Right ventricle myocardium superior (tissue), 1 donor: ENCODE data around the gene CCNDBP1. TPM values are rescaled to one million over a fixed set of nuclear protein-coding genes. Genes with fewer than 3 reads are reported as not detected.
A peak's percentile ranks its signal among the peaks of the same experiment; 100 is the strongest.
"Not testable (repeated sequence)": the region's sequence is repeated elsewhere in the genome, so short reads cannot be mapped to it uniquely, and the experiment has no call there.

ENCODE experiments used
- ATAC-seq: fragments of 200-7000 bp; cut with Tn5 transposase; one replicate; pipeline ENCODE4 v1.9.1; 2020; ENCODE audit warnings: mild to moderate bottlenecking; ENCODE audit not compliant: poor library complexity
- DNase-seq: peaks from one replicate; pipeline ENCODE4 v3.0.0-alpha.2; 2020
- intact Hi-C: fragments of 100-400 bp; cut with DNase I; formaldehyde crosslinking; loops from one replicate; pipeline ENCODE4 v1.11.2; 2022
- total RNA-seq: library from RNA; stranded (reverse); fragmentation: NEBNext Ultra II Directional; extraction: Animal tissue kit (Norgen Biotek cat#: 25700); gene quantifications from one replicate; pipeline ENCODE4 v1.2.1, GENCODE V29; 2021
- donor health status: DM: no; HTN: yes; CAD: no; lungs with severe emphysema.

The CCNDBP1 gene
- total RNA-seq, 1 donor from 2014 or later = 47.7 TPM

DNA sequence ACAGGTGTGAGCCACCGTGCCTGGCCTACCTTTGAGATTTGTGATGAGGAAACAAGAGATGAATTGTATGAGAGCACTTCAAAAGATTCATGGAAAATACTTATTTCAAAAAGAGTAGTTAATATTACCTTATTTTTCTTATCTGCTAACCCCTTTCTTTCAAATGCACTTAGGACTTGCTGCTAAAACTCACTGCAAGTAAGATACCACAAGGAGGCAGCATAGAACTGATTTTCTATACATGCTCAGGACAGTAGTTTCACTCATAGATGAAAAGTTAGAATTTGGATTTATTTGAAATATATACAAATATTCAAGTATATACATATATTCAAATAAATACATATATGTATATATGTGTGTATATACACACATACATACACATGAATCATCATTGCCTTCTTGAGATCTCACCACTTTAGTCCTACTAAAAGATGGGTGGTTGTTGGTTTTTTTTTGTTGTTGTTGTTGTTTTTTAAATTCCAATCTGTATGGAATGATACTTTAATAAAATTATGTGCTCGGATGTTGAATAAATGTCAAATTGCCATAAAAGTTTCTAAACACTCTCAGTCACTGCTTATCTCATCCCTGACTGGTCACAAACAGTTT is 2.4 kb downstream of the CCNDBP1 start:
- DNase-seq = no peak
- no peak for ATAC-seq
- intact Hi-C loops = no loop called here

DNA sequence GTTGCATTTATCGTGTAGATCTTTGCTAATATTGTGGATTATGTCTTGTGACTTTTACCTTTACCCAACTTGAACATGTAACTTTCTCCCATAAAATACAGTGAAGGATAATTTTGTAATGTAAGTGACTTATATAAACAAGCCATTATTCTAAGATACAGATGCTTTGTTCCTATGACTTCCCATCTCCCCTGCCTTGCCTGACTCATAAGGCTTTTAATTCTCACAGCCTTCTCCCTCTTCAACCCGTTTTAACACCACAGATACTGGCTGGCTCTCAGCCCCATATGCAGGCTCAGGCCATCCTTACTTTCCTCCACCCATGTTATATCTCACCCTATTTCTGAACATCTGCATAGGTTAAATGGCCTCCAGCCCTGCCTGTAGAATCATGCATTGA is 4.1 kb downstream of the CCNDBP1 start:
- ATAC-seq = no peak
- no peak for DNase-seq
- intact Hi-C loops = no loop called here

DNA sequence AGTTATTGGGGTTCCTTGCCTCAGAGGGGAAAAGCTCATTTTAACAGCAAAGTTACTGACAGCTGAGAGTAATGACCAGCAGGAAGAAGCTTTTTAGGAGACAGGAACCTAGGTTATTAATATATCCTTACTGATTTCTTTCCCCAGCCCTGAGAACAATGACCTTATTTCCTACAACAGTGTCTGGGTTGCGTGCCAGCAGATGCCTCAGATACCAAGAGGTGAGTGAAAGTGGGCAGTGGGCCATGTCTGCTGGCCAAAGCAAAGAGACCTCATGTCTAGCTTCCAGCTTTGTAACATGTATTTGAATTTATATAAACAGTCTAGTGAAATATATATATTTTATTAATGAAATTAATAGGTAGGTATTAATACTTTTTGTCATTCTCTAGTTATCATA is 5.0 kb downstream of the CCNDBP1 start:
- DNase-seq (peak; percentile 88), ATAC-seq (peak; percentile 70)
- intact Hi-C loops = no loop called here

DNA sequence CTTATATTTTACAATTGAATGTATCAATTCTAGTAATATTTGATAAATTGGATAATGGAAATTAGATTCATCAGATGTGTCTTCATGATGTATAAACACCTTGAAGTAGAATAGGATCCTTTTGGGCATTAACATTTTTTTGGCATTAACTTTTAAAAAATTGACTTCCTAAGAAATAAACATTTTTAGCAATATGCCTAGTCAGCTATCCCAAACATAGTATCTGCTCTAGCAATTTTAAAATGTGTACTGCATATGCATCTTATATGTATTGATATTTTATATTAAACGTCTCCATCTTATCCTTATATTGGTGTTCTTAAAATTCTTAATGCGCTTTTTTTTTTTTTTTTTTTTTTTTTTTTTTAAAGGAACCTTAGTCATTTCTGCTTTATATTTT is 8.5 kb downstream of the CCNDBP1 start:
- ATAC-seq = no peak

DNA sequence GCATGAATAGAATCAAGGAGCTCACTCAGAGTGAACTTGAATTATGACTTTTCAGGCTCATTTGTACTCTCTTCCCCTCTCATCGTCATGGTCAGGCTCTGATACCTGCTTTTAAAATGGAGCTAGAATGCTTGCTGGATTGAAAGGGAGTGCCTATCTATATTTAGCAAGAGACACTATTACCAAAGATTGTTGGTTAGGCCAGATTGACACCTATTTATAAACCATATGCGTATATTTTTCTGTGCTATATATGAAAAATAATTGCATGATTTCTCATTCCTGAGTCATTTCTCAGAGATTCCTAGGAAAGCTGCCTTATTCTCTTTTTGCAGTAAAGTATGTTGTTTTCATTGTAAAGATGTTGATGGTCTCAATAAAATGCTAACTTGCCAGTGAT is 9.6 kb downstream of the CCNDBP1 start:
- DNase-seq (no peak), ATAC-seq (peak; percentile 34)
- intact Hi-C loops = no loop called here

More for the DNA sequence above, 8.5 kb downstream of the CCNDBP1 start:
- intact Hi-C loops = no loop called here
- no peak for DNase-seq

DNA sequence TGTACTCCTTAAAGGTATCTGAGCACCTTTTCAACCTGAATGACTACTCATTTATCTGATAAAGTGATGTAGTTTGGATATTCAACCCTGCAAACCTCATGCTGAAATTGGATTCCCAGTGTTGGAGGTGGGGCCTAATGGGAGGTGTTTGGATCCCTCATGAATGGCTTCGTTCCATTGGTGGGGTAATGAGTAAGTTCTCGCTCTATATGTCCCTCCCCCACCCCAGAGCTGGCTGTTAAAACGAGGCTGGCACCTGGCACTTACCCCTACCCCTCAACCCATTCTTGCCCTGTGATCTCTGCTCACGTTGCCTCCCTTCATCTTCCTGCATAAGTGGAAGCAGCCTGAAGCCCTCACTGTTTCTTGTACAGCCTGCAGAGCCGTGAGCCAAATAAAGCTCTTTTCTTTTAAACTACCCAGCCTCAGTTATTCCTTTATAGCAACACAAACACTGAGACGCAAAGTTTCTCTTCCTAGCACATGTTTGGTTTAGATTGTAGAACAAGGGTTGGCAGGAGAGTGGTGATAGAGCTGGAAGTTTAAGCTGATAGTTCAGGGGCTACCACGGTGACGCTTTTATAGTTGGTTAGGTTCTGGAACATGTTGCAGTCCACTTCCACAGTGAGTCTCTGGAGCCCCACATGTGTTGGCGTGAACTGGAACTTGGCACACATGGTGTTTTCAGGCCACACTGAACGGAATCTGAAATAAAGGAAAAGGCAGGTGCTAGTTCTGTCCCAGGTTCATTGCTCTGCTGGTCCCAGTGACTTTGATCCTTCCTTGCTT is 11.8 kb downstream of the CCNDBP1 start:
- ATAC-seq (peak; percentile 69), DNase-seq (no peak)
- intact Hi-C loops = no loop called here

DNA sequence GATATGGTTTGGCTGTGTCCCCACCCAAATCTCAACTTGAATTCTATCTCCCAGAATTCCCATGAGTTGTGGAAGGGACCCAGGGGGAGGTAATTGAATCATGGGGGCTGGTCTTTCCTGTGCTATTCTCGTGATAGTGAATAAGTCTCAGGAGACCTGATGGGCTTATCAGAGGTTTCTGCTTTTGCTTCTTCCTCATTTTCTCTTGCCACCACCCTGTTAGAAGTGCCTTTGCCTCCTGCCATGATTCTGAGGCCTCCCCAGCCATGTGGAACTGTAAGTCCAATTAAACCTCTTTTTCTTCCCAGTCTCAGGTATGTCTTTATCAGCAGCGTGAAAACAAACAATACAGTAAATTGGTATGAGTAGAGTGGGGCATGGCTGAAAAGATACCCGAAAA is 12.6 kb downstream of the CCNDBP1 start:
- DNase-seq, intact Hi-C loops, ATAC-seq: not testable (repeated sequence)

DNA sequence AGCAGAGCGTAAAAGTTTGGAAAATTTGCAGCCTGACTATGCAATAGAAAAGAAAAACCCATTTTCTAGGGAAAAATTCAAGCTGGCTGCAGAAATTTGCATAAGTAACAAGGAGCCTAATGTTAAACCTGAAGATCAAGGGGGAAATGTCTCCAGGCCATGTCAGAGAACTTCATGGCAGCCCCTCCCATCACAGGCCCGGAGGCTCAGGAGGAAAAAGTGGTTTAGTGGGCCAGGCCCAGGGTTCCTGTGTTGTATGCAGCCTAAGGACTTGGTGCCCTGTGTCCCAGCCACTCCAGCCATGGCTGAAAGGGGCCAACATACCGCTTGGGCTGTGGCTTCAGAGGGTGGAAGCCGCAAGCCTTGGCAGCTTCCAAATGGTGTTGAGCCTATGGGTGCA is 13.4 kb downstream of the CCNDBP1 start:
- intact Hi-C loops, ATAC-seq, DNase-seq: not testable (repeated sequence)

DNA sequence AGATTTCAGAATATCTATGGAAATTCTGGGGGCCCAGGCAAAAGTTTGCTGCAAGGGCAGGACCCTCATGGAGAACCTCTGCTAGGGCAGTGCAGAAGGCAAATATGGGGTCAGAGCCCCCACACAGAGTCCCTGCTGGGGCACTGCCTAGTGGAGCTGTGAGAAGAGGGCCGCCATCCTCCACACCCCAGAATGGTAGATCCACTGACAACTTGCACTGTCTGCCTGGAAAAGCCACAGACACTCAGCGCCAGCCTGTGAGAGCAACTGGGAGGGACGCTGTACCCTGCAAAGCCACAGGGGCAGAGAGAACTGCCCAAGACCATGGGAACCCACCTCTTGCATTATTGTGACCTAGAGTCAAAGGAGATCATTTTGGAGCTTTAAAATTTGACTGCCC is 13.8 kb downstream of the CCNDBP1 start:
- ATAC-seq = no peak
- no peak for DNase-seq
- intact Hi-C loops = no loop called here

DNA sequence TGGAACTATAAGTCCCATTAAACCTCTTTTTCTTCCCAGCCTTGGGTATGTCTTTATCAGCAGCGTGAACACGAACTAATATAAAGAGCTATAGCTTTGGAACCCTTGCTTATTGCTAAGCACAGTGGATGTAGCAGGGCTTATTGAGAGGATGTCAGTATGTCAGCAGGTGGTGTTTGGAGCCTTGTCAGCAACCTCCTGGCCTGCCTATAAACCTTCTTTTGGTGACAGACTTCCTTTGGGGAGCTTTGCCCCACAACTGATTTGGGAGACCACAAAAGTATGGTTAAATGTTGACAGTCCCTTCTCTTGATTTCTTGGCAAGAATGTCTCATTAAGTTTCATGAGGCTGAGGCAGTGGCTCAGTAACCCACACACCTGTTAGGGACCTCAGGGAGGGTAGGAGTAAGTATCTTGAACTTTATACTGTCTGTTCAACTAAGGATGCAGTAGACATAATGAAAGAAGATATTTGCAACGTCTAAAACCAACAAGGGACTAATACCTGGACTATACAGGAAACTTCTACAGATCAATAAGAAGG is 14.8 kb downstream of the CCNDBP1 start:
- no peak for ATAC-seq
- intact Hi-C loops = no loop called here
- no peak for DNase-seq

DNA sequence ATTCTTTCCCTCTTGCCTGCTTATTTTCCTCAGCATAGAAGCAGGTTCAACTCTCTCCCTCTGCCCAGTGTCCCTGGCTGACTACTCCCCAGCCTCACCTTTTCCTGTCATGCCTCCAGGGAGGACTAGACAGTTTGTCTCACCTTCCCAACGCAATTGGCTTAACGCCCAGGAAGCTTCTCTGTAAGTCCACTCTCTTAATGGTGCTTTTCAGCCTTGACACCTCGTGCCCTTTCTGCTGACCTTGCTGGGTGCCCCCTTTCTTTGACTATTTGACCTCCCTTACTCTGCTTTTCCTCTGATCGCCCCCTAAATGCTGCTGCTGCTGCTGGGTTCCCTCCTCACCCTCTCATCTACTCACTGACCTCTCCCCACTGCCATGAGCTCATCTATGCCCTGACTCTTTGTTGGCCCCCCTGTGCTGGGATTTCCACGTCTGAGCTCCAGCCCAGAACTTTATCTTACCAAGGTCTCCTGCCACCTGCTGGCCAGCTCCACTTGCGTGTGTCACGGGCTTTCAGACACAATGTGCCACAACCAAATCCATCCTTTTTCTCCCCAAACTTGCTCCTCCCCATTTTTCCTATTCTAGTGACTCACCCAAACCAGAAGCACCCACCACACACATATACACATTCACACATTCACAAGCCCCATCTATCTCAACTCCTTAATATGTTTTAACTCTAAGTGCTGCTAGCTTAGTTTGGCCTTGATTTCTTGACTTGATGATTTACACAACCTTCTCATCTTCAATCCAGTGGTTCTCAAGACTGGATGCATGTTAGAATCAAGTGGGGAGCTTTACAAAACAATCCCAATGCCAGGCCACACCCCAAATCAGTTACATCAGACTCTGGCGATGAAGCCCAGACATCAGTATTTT is 19.1 kb downstream of the CCNDBP1 start:
- DNase-seq (peak; percentile 71), ATAC-seq (peak; percentile 79)
- intact Hi-C loops = no loop called here

DNA sequence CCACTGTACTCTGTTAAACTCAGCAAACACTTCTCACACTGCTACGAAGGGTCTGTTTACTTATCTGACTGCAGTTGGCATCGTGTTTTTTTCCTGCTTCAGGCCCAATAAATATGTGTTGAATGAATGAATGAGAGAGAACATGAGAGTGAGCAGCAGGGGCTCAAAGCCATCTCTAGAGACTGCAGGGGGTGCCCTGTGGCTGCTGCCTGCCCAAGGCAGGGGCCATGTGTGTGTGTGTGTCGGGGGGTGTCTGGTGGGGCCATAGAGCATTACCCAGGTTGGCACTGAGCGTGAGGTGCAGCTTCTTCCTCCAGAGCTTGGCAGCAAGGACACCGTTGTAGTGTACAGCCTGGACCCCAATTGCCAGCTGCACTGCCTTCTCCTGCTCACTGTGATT is 20.9 kb downstream of the CCNDBP1 start:
- intact Hi-C loops = no loop called here
- DNase-seq (no peak), ATAC-seq (no peak)

DNA sequence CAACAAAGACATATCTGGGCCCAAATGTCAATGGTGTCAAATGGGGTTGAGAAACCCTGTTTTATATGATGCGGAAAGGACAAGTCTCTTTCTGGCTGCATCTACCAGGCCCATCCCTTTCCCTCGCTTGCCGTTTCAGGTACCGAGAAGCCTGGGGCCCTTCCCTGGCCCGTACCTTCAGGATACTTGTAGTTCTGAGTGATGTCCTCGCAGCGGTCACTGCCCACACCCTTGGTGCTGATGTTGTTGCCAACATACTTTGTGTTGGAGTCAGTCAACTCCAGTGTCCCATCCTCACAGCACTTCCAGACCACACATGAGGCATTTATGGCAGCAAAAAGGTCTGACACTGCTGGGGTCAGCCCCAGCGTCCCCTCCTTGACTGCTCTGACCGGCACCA is 21.8 kb downstream of the CCNDBP1 start:
- ATAC-seq (no peak), DNase-seq (no peak)
- intact Hi-C loops = no loop called here

DNA sequence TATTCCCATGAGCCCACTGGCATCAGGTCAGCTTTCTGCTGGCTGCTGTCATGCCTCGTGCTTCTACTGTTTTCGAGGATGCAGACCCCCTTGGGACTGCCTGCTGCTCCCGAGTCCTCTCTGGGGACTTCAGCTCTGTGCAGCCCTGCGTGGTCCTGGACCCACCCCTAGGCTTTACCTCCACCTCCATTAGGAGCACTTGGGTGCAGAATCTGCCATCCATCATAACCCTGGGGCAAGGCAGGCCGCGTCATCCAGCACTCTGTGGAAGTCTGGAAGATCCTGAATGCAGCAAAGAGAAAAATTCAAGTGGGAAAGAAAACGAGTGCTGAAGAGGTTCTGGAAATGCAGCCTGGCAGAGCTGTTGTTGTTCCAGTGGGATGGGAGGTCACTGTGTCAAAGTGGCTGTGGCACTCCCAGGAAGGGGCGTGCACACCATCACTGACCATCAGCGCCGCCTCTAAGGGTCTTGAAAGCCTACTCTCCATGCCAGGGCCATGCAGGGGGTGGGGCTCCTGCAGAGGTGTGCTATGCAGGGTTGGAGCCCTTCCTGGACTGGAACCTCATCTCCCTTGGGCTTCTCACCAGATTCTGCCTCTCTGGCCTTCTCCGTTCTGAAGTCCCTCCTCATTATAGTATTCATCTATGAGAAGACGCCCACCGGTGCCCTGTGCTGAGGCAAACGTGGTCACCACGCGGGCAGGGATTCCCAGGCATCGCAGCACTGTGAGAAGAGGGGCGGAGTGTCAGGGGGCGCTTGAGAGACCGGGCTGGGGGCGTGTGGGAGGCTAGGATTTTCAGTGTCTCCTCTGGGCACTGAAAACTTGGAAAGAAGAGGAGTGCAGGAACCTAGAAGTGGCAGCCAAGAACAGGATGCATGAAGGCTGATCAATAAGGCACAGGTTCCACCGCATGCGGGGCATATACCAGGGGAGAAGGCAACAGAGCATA is 23.1 kb downstream of the CCNDBP1 start:
- ATAC-seq = no peak
- intact Hi-C loops = no loop called here
- DNase-seq = no peak

DNA sequence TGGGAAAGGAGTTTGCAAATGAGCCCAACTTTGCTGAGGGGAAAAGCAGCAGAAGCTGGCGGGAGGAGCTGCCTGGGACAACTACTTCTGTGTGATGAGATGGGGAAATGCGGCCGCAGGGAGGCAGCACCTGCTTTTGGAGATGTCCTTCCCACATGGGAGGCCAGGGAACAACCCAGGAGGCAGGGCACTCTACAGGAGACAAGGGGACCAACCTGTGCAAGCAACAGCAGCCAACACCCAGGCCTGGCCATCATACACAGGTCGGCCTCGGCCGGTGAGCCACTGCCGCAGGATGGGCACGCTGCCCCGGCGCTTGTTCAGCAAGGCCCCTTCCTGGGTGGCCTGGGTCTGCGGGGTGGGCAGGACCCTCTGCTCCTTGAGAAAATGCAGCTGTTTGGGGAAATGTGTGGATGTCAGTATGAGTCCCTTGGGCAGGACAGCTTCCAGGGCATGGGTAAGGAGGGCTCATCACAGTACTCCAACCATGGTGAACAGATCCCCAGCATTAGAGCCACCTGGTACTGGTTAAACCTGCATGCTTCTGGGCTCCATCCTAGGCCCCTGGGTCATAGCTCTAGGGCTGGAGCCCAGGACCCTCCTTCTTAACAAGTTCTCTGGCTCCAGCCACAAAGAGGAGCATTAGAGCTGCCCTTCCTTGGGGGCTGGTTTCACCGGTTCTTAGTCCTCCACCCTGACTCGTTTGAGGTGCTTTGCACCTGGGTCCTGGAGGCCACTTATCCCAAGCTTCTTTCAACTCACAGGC is 24.0 kb downstream of the CCNDBP1 start:
- ATAC-seq (peak; percentile 33), DNase-seq (no peak)
- intact Hi-C loops = no loop called here

DNA sequence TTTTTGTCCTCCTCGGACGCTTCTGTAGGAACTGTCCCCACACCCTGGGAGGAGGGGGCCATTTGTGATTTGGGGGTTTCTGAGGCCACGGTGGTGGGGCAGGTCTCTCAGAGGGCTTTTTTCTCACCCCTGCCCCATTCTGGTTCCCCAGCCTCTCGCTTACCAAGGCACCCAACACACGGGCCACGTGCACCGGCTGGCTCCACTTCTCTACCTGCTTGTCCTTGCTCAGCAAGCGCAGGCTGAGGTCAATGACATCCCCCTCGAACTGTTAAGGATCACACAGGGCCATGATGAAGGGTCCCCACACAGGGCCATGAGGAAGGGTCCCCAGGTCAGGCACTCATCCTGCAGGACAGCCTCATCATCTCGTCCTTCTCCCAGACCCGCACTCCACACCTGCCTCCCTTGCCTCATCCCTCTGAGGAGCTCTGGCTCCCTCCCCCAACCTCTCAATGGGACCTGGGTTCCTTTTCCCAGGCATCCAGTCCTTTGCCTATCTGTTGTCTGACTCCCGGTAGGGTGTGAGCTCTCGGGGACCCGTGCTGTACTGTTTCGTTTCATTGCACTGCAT is 25.1 kb downstream of the CCNDBP1 start:
- ATAC-seq (no peak), DNase-seq (no peak)
- intact Hi-C loops = no loop called here

DNA sequence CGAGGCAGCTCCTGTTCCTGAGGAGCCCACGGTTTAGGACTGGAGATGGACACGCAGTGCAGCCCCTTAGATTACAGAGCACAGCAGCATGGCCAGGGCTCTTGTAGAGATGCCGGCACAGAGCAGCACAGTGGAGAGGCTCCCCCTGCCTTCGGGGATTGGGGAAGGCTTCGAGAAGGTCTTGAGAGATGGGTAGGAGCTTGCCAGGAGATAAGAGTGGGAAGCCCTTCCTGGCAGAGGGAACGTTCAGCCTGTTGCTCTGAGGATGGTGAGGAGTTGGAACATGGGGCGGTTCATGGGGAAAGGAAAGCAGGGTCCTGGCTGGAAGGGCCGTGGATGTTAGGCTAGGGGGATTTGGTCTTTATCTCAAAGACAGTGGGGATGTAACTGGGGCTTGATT is 25.6 kb downstream of the CCNDBP1 start:
- no peak for ATAC-seq
- intact Hi-C loops = no loop called here
- DNase-seq = no peak
